Measurements from ENCODE around the gene MYLK. TPM values are rescaled to one million over a fixed set of nuclear protein-coding genes. Genes with fewer than 3 reads are reported as not detected.

Gene MYLK
- total RNA-seq, 1 donor from 2014 or later = 0.16 TPM

Other genes starting within 250 kb of the MYLK start
- 48.0 and 51.7 TPM in 2 replicates for gene CCDC14, start 76.9 kb upstream of the MYLK start, total RNA-seq
- not detected in 2 replicates for gene ROPN1, start 107.8 kb upstream of the MYLK start, total RNA-seq
- 0.55 and 0.66 TPM in 2 replicates for gene KALRN, start 149.0 kb upstream of the MYLK start, total RNA-seq